SHP77 (cell line): ENCODE data around the gene TTC7B.

Experiments used
- DNase-seq, 2 experiments: peaks; one replicate each; lab custom pipeline; 2025; lab: John Stamatoyannopoulos, UW

TTC7B gene

GRCh38 chr14:90599748-90600507 lies 216.3 kb downstream of the TTC7B start:
- DNase-seq: no peak

- DNase-seq: no peak
Observed at GRCh38 chr14:90599339-90599738, 216.9 kb downstream of the TTC7B start.

DNA sequence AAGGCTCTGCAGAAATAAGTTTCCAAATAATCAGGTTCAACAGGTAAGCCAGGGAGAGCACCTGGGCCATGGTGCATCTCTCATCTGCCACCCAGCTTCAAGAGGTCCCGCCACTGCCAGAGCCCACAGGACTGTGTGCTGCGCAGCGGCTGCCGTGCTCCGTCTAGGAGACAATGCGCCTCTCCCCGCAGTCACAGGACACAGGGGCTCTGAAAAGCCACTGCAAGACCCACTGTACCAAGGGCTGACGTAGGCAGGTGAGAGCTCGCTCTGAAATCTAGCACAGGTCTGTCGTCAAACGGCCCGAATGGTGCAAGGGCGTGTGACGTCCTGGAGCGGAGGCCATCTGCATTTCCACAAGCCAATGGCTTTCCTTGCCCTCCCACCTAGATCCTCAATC lies 218.3 kb downstream of the TTC7B start:
- DNase-seq: no peak

DNA sequence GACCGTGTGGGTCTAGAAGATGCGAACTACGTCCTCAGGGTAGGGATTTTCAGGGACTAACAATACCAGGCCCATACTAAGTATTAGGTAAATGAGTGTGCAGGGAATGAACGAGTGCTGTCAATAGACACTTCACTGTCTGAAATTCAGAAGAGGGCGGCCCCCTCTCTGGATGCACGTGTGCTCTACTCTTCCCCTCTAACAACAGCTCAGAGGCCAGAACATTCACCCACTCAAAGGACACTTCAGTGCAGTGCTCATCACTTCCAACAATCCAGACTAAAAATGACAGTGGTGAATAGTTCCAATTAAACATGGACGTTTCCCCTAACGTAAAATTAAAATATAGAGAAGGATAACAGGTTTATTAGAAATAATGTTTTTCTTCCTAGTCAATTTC lies 219.5 kb downstream of the TTC7B start:
- no peak for DNase-seq

- DNase-seq: no peak
Observed at GRCh38 chr14:90593254-90594040, 222.8 kb downstream of the TTC7B start.

GRCh38 chr14:90592655-90593054 lies 223.6 kb downstream of the TTC7B start:
- no peak for DNase-seq

GRCh38 chr14:90587918-90588317 lies 228.3 kb downstream of the TTC7B start:
- DNase-seq: no peak

DNA sequence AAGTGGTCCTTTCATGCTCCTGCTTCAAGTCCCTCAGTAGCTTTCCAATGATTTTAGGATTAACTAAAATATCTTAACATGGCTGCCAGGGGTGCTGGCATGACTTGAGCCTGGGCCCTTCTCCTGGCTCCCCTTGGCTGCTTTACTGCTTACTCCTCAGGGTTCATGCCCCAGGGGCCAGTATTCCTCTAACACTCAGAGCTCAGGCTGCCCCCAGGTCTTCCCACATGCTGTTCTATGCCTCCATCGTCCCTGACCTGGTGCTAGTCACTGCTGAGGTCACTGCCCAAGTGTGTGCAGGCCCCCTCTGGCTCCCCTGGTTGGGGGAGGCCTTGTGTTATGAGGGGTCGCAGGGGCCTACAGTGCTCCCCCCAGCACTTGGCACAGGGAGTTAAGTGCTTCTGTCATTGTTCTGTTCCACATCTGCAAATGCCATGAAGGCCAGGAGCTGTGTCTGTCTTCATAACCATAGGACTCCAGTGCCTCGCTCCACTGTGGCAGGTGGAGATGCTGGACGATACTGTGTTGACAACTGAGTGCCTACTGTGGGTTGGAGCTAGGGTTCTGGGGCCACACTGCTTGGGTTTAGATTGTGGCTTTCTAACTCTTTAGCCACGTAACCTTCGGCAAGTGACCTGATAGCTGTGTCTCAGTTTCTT lies 228.8 kb downstream of the TTC7B start:
- no peak for DNase-seq

GRCh38 chr14:90585106-90585505 lies 231.1 kb downstream of the TTC7B start:
- no peak for DNase-seq

DNA sequence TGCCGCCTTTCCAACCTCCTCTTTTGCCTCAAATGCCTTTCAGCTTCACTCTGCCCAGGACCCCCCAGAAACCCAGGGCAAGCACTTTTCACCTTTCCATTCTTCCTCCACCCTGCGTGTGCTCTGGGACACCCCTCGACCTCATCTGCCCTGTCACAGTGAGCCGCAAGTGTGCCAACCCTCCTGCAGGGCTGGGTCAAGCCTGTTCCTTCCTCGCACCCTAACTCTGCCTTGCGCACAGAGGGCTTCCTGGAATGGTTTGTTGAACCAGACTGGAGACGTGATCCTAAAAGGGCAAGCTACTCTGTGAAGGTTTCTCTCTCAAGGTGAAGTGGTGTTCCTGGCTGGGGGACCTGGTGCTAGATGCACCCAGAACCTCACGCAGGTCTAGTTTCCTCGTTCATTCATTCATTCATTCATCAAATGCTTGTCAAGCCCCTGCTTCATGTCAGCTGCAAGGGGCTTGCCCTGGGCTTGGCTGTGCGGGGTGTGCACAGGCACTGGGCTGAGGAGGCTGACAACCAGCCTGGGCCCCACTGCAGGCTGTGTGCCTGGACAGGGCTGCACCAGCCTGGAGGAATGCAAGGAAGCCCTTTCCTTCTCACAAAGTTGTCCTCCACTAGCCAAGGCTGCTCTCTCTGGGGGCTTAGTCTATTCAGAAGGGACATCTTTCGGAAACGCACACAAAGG lies 232.2 kb downstream of the TTC7B start:
- DNase-seq: no peak

GRCh38 chr14:90583427-90583826 lies 232.8 kb downstream of the TTC7B start:
- DNase-seq: no peak

DNA sequence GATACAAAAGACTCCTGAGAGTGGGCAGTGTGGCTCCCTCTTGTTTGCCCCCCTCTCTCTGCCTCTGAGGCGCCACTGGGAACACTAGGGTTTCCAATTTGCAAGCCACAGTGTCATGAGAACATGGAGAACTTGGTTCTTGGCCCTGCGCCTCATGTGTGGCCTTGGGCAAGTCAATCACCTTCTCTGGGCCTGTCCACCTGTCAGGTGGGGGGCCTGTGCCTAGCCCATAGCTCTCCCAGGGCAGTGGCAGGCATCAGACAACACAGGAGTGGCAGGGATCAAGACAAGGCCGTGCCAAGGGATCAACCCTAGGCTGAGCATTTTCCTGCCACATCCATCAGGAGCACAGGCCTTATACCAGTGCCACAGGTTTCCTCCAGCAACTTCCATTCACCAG lies 234.1 kb downstream of the TTC7B start:
- no peak for DNase-seq

GRCh38 chr14:90581745-90582144 lies 234.5 kb downstream of the TTC7B start:
- DNase-seq: no peak

- no peak for DNase-seq
Observed at GRCh38 chr14:90580377-90581335, 235.6 kb downstream of the TTC7B start.

DNA sequence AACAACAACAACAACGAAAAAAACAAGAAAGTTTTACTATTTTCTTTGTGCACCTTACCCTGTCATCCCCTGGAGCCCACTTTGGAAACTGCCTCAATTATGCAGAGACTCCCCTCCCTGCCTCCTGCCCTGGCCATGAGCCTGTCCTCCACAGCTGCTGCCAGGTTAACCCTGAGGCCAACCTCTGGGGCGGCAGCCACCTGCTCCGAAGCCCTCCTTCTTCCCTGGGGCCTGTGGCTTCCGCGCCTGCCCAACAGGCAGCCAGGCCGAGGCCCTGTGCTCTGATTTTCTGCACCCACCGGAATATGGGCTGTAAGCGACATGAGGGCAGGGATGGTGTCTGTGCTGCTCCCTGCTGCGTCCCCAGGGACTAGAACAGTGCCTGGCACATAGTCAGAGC lies 236.4 kb downstream of the TTC7B start:
- DNase-seq: no peak

- no peak for DNase-seq
Observed at GRCh38 chr14:90579088-90579487, 237.1 kb downstream of the TTC7B start.

- no peak for DNase-seq
Observed at GRCh38 chr14:90578283-90578985, 237.8 kb downstream of the TTC7B start.

DNA sequence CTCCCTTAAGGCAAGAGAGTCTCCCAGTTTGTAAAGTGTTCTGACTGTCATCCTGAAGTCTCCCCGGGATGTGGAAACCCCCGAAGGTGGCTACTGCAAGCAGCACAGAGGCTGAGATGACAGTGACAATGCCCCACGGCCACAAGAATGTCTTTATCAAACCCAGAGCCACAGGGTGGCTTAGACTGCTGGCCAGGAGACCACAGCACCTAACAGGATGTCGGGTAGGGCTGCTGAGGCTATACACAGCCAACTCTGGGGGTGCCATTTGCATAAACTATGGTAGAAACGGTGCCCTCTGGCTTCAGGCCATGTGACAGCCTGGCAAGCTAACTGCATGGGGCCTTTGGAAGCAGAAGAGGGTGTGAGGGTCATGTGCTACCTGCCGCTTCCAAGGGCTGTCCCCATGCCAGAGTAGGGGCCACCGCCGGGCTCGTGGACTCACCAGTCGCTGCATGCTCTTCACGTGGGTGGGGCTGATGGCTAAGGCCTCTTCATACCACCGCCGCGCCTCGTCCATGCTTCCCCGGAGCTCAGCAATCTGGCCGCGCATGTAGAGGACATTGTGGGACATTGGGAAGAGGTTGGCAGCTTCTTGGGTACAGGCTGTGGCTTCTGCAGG lies 238.5 kb downstream of the TTC7B start:
- DNase-seq: no peak

DNA sequence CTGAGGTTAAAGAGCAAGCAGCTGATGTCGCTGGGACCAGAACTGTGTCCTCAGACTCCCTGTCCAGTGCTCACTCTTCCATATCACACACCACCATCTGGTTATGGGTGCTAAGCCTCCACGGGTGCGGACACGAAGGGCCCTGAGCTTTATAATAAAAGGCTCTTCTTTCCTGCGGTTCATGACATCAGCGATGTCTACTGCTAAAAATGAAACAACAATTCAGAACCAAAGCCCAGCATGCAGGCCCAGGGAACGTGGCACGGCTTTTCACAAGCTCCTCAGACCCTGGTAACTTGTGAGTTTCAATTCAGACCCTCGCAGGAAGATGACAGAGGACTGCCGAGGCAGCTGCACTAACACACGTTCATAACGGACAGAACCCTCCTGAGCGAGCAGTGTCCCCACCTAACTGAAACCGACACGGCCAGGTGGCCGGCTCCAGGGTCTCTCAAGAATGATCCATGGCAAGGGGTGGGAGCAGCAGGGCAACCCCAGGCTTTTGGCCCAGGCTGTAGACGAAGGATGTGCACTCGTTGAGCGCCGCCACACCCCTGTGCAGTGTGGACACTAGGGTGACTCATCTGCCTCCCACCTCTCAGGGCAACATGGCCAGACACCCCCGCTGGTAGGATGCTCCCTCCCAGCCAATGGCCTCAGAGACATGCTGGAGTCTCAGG lies 239.1 kb downstream of the TTC7B start:
- peak; percentile 30 to 56 for DNase-seq
